Prostate gland (tissue), 2 donors: Measurements from ENCODE around the gene HNRNPDL. TPM values are rescaled to one million over a fixed set of nuclear protein-coding genes. Genes with fewer than 3 reads are reported as not detected.

ENCODE experiments used
- DNase-seq: peaks from one replicate; pipeline ENCODE4 v3.0.0-alpha.2; 2019; ENCODE audit warnings: low spot score
- H3K27ac ChIP-seq, 2 donors: fragments of 200-600 bp; sonication (generic); 2 replicates each; pipeline ENCODE4 v1.5.1; 2017 to 2019
- H3K27me3 ChIP-seq: fragments of 200-600 bp; sonication (generic); replicated peaks from 2 replicates; pipeline ENCODE4 v1.5.1; 2019; ENCODE audit not compliant: insufficient read depth
- H3K36me3 ChIP-seq, 2 donors: fragments of 200-600 bp; sonication (generic); 1 replicate in 1 of 2; 2 replicates in 1 of 2; pipeline versions ENCODE4 v1.5.1 to v1.8.1; 2017 to 2019
- H3K4me1 ChIP-seq: fragments of 200-600 bp; sonication (generic); replicated peaks from 2 replicates; pipeline ENCODE4 v1.5.1; 2019
- H3K4me3 ChIP-seq, 2 donors: fragments of 200-600 bp; sonication (generic); 2 replicates each; pipeline ENCODE4 v1.5.1; 2017 to 2019
- H3K9me3 ChIP-seq: fragments of 200-600 bp; sonication (generic); 2 replicates; pipeline ENCODE4 v1.5.1; 2017
- POLR2A ChIP-seq: fragments of 450-650 bp; IDR thresholded peaks from one replicate; pipeline ENCODE4 v1.6.1; 2016; ENCODE audit warnings: antibody characterized with exemption, mild to moderate bottlenecking
- POLR2AphosphoS5 ChIP-seq: sonication (generic); formaldehyde crosslinking; IDR thresholded peaks from one replicate; pipeline ENCODE4 v1.6.1; 2017; ENCODE audit warnings: antibody characterized with exemption
- whole genome bisulfite sequencing: methylation state at CpG from one replicate; pipeline ENCODE4 v1.1.5; 2018; 5-methylcytosine and 5-hydroxymethylcytosine counted together
- intact Hi-C: fragments of 100-400 bp; cut with DNase I; formaldehyde crosslinking; loops from one replicate; pipeline ENCODE4 v1.14.2; 2022
- total RNA-seq, 2 donors: library from RNA; depleted of rRNA; stranded (reverse); fragments of >200 nt; gene quantifications; one replicate each; pipeline ENCODE4 v1.1.0, GENCODE V29; 2016
- TF ChIP-seq, protein P1 (sequence below), 4 experiments: fragments of 200-600 bp in 2 of 4; fragments of 450-650 bp in 2 of 4; sonication (generic) in 2 of 4; IDR thresholded peaks; 1 replicate in 3 of 4; 2 replicates in 1 of 4; pipeline ENCODE4 v1.5.1; 2016 to 2019; ENCODE audit warnings: antibody characterized with exemption in 4 of 4, mild to moderate bottlenecking in 2 of 4, moderate library complexity in 2 of 4

The HNRNPDL gene
- total RNA-seq, 2 donors from 2014 or later = 158 to 177 TPM

DNA sequence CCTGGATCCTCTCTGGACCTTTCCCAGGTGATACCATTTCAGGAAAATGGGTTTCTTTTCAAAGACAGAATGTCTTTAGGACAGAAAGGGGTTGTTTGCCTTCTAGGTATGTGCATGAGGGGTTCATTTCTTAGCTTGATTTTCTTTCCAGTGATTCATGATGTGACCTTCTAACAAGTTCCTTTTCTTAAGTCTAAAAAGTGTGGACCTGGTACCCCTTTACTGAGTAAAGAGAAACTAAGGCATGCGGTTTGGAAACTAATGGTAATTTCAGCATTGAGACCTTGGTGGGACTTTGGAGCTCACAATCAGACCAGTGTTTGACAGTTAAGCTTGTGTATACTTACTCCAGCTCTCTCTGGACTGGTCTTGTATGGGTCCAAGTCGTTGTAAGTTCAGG lies 8.8 kb upstream of the HNRNPDL start:
- no peaks in the 10 kb centered on the region for H3K36me3 ChIP-seq
- intact Hi-C loops = loop anchor here (10.0 kb wide), 1 partner anchor 596 kb away; the partner anchor contains the start of gene COPS4
- WGBS = 83% methylated on average over 2 of the region's 2 CpGs
- no peaks in the 10 kb centered on the region for H3K27me3 ChIP-seq
- no peak overlapping the region for H3K27ac ChIP-seq
- no peaks in the 10 kb centered on the region for H3K4me1 ChIP-seq
- TF ChIP-seq POLR2A (no peak), POLR2AphosphoS5 (no peak)
- TF ChIP-seq, protein P1, sequence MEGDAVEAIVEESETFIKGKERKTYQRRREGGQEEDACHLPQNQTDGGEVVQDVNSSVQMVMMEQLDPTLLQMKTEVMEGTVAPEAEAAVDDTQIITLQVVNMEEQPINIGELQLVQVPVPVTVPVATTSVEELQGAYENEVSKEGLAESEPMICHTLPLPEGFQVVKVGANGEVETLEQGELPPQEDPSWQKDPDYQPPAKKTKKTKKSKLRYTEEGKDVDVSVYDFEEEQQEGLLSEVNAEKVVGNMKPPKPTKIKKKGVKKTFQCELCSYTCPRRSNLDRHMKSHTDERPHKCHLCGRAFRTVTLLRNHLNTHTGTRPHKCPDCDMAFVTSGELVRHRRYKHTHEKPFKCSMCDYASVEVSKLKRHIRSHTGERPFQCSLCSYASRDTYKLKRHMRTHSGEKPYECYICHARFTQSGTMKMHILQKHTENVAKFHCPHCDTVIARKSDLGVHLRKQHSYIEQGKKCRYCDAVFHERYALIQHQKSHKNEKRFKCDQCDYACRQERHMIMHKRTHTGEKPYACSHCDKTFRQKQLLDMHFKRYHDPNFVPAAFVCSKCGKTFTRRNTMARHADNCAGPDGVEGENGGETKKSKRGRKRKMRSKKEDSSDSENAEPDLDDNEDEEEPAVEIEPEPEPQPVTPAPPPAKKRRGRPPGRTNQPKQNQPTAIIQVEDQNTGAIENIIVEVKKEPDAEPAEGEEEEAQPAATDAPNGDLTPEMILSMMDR (IDR thresholded peaks at IDR 0.05) = no peak
- H3K9me3 ChIP-seq = no peaks in the 10 kb centered on the region
- no peak overlapping the region for H3K4me3 ChIP-seq
- DNase-seq = no peak

DNA sequence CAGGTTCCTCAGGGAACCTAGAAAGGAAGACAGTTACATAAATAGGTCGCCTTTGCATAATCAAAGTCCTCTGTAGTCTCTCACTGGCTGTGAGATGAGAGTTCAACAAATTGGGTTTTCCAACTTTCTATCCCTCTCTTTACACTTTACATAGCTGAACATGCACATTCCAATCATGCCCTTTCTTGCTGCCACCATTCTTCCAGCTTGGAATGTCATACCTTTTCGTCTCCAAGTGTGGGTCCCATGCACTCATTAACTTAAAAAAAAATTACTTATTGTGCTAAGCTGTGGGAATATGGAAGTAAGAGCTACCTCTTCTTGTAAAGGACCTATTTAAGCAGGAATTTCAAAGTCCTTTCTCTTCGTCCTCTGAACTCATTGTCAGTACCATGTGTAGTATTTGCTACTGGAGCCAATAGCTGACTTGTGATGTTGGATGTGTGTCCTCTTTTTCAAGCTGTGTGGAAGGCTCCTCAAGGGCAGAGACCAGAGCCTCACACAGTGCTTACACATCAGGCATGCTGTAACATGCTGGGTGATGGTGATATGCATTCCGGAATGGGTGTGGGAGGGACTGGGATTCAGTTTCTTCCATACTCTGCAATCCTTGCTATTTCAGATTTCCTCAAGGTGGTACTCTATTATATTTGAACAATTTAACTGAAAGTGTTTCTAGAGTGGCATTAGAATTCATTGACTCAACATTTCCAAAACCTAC lies 7.2 kb upstream of the HNRNPDL start:
- peak; percentile 26 for DNase-seq
- TF ChIP-seq, protein P1 (IDR thresholded peaks at IDR 0.05) = no peak
- no peak for TF ChIP-seq POLR2A
- no peak for TF ChIP-seq POLR2AphosphoS5
- no peaks in the 10 kb centered on the region for H3K4me1 ChIP-seq
- WGBS = 57% methylated on average over 4 of the region's 4 CpGs
- H3K4me3 ChIP-seq = no peak overlapping the region
- H3K27me3 ChIP-seq = no peaks in the 10 kb centered on the region
- H3K27ac ChIP-seq = no peak overlapping the region
- intact Hi-C loops = loop anchor here (10.0 kb wide), 1 partner anchor 597 kb away; the partner anchor contains the start of gene COPS4
- no peaks in the 10 kb centered on the region for H3K36me3 ChIP-seq
- no peaks in the 10 kb centered on the region for H3K9me3 ChIP-seq

DNA sequence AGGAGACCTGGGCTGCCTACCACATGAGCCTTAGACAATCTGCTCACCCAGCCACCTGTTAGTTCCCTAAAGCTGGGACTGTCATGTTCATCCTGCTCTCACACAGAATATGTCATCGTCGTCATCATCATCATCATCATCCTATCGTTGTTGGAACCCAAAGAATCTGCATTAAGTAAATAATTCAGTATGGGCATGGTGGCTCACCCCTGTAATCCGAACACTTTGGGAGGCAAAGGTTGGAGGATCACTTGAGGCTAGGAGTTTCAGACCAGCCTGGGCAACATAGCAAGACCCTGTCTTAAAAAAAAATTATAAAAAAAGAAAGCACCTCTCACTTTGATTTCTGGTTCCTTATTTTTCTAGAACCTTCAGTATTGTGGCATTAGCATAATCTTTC lies 6.5 kb upstream of the HNRNPDL start:
- intact Hi-C loops = loop anchor here (10.0 kb wide), 1 partner anchor 598 kb away; the partner anchor contains the start of gene COPS4
- no peaks in the 10 kb centered on the region for H3K36me3 ChIP-seq
- 97% methylated on average over 4 of the region's 4 CpGs for WGBS
- H3K27me3 ChIP-seq = no peaks in the 10 kb centered on the region
- no peak for DNase-seq
- H3K27ac ChIP-seq = no peak overlapping the region
- H3K9me3 ChIP-seq = no peaks in the 10 kb centered on the region
- no peak overlapping the region for H3K4me3 ChIP-seq
- TF ChIP-seq POLR2AphosphoS5 (no peak), POLR2A (no peak)
- TF ChIP-seq, protein P1 (IDR thresholded peaks at IDR 0.05) = no peak
- H3K4me1 ChIP-seq = no peaks in the 10 kb centered on the region

DNA sequence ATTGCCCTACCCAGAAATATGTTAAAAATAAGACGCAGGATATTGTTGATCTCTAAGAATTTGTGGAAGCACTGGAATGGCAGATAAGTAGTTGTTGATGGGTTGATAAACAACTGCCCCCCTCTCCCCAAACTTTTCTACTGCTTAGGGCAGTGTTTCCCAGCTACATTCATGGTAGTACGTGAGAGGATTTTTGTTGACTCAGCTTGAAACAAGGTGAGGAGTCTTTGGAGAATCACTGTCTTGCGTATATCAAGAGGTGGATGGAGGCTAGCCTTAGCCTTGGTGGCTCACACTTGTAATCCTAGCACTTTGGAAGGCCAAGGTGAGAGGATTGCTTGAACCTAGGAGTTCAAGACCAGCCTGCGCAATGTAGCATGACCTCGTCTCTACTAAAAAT lies 5.9 kb upstream of the HNRNPDL start:
- intact Hi-C loops = loop anchor here (10.0 kb wide), 1 partner anchor 599 kb away; the partner anchor contains the start of gene COPS4
- TF ChIP-seq, protein P1 (IDR thresholded peaks at IDR 0.05) = no peak

DNA sequence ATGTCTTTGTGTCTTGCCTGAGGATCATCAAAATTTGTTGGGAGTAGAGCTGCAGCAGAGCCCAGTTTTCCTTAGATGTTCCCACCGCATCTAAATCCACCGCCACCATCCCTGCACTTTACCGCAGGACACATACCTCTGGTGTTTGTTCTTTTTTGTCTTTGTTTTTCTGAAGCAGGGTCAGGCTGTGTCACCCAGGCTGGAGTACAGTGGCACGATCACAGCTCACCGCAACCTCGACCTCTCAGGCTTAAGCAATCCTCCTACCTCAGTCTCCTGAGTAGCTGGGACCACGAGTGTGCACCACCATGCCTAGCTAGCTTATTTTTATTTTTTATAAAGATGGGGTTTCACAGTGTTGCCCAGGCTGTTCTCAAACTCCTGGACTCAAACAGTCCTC lies 4.7 kb upstream of the HNRNPDL start:
- H3K9me3 ChIP-seq = no peaks in the 10 kb centered on the region
- intact Hi-C loops = loop anchor here (10.0 kb wide), 1 partner anchor 600 kb away; the partner anchor contains the start of gene COPS4
- DNase-seq = no peak
- H3K4me1 ChIP-seq = no peaks in the 10 kb centered on the region
- H3K27ac ChIP-seq = no peak overlapping the region
- H3K27me3 ChIP-seq = no peaks in the 10 kb centered on the region
- TF ChIP-seq POLR2AphosphoS5 = no peak
- TF ChIP-seq, protein P1 (IDR thresholded peaks at IDR 0.05) = no peak
- TF ChIP-seq POLR2A = no peak
- no peaks in the 10 kb centered on the region for H3K36me3 ChIP-seq
- no peak overlapping the region for H3K4me3 ChIP-seq
- 100% methylated on average over 7 of the region's 7 CpGs for WGBS

More for the DNA sequence above, 5.9 kb upstream of the HNRNPDL start:
- Histone ChIP-seq H3K4me1 (no peaks in the 10 kb centered on the region), H3K36me3 (no peaks in the 10 kb centered on the region), H3K27me3 (no peaks in the 10 kb centered on the region), H3K27ac (no peak overlapping the region), H3K9me3 (no peaks in the 10 kb centered on the region), H3K4me3 (no peak overlapping the region)
- no peak for DNase-seq
- WGBS = 97% methylated on average over 5 of the region's 5 CpGs
